GM19351 (cell line): ENCODE data around the gene CSH2.
"Not testable (repeated sequence)": the region's sequence is repeated elsewhere in the genome, so short reads cannot be mapped to it uniquely, and the experiment has no call there.

Source experiments
- ATAC-seq: cut with Tn5 transposase; IDR thresholded peaks from one replicate; pipeline ENCODE4 v1.9.1; 2021; ENCODE audit warnings: mild to moderate bottlenecking, moderate library complexity; ENCODE audit not compliant: unreplicated experiment

Gene CSH2

GRCh38 chr17:63866625-63867024 lies 6.9 kb downstream of the CSH2 start:
- ATAC-seq: not testable (repeated sequence)

GRCh38 chr17:63859257-63859656 lies 14.2 kb downstream of the CSH2 start:
- no peak for ATAC-seq

- ATAC-seq: not testable (repeated sequence)
Measured at GRCh38 chr17:63856425-63856824, 17.1 kb downstream of the CSH2 start.

GRCh38 chr17:63855185-63855584 lies 18.3 kb downstream of the CSH2 start:
- ATAC-seq: no peak

- no peak for ATAC-seq
Measured at GRCh38 chr17:63854709-63855108, 18.8 kb downstream of the CSH2 start.

GRCh38 chr17:63853260-63853659 lies 20.2 kb downstream of the CSH2 start:
- no peak for ATAC-seq

- no peak for ATAC-seq
Measured at GRCh38 chr17:63850401-63850800, 23.1 kb downstream of the CSH2 start.

- peak; percentile 83 for ATAC-seq
Measured at GRCh38 chr17:63848834-63849689, 24.4 kb downstream of the CSH2 start.

- ATAC-seq: no peak
Measured at GRCh38 chr17:63847525-63848249, 25.8 kb downstream of the CSH2 start.

- no peak for ATAC-seq
Measured at GRCh38 chr17:63845509-63845908, 28.0 kb downstream of the CSH2 start.

GRCh38 chr17:63843910-63844677 lies 29.4 kb downstream of the CSH2 start:
- no peak for ATAC-seq

GRCh38 chr17:63843387-63843888 lies 30.0 kb downstream of the CSH2 start:
- not testable (repeated sequence) for ATAC-seq

GRCh38 chr17:63842540-63843386 lies 30.7 kb downstream of the CSH2 start, which contains the start of gene SMARCD2:
Gene SMARCD2, minus strand, starts transcription at chr17:63842685. Its CDS starts 11 bp downstream, at chr17:63842674.
- ATAC-seq: peak; percentile 73

GRCh38 chr17:63842173-63842539 lies 31.3 kb downstream of the CSH2 start:
- ATAC-seq: peak; percentile 30

GRCh38 chr17:63841350-63842172 lies 31.9 kb downstream of the CSH2 start:
- no peak for ATAC-seq

GRCh38 chr17:63840591-63841349 lies 32.7 kb downstream of the CSH2 start:
- no peak for ATAC-seq

- no peak for ATAC-seq
Measured at GRCh38 chr17:63838631-63839171, 34.8 kb downstream of the CSH2 start.

GRCh38 chr17:63837962-63838600 lies 35.4 kb downstream of the CSH2 start:
- ATAC-seq: no peak
